Left lung (tissue), 10 donors: ENCODE results near the gene TSC22D1. TPM values are rescaled to one million over a fixed set of nuclear protein-coding genes. Genes with fewer than 3 reads are reported as not detected.

Source experiments
- ATAC-seq: fragments of 200-7000 bp; cut with Tn5 transposase; one replicate; pipeline ENCODE4 v1.9.1; 2020; ENCODE audit warnings: moderate library complexity
- DNase-seq, 4 donors: peaks; one replicate each; pipeline ENCODE4 v3.0.0-alpha.2; 2013 to 2020
- H3K27ac ChIP-seq, 2 donors: fragments of 200-600 bp; sonication (generic) in 1 of 2; one replicate each; pipeline versions ENCODE4 v1.5.0 to v1.8.0; 2020 to 2021
- H3K27me3 ChIP-seq, 2 donors: fragments of 200-600 bp; sonication (generic) in 1 of 2; one replicate each; pipeline versions ENCODE4 v1.5.0 to v1.8.0; 2020 to 2021
- H3K36me3 ChIP-seq, 2 donors: fragments of 200-600 bp; sonication (generic) in 1 of 2; one replicate each; pipeline versions ENCODE4 v1.5.0 to v1.8.0; 2020 to 2021
- H3K4me1 ChIP-seq, 2 donors: fragments of 200-600 bp; one replicate each; pipeline ENCODE4 v1.8.0; 2021
- H3K4me3 ChIP-seq, 2 donors: fragments of 200-600 bp; sonication (generic) in 1 of 2; one replicate each; pipeline versions ENCODE4 v1.5.0 to v1.8.0; 2020 to 2021; ENCODE audit warnings: mild to moderate bottlenecking in 1 of 2
- H3K9me3 ChIP-seq, 2 donors: fragments of 200-600 bp; sonication (generic) in 1 of 2; one replicate each; pipeline versions ENCODE4 v1.5.0 to v1.8.0; 2020 to 2021
- CTCF ChIP-seq, 2 donors: fragments of 200-600 bp; sonication (generic) in 1 of 2; IDR thresholded peaks; one replicate each; pipeline versions ENCODE4 v1.5.0 to v1.8.0; 2021; ENCODE audit warnings: antibody characterized with exemption in 2 of 2
- intact Hi-C, 2 donors: fragments of 100-400 bp; cut with DNase I; formaldehyde crosslinking; loops; one replicate each; pipeline versions ENCODE4 v1.11.2 to v1.14.2; 2022
- polyA plus RNA-seq, 6 donors: library from polyadenylated mRNA; unstranded; fragments of 120-200 nt; gene quantifications; one replicate each; pipeline ENCODE4 v1.2.1, GENCODE V29; 2013; ENCODE audit not compliant: insufficient read length in 6 of 6
- total RNA-seq, 2 donors: library from RNA; stranded (reverse); fragmentation: NEBNext Ultra II Directional; extraction: Animal tissue kit (Norgen Biotek cat#: 25700); gene quantifications; one replicate each; pipeline ENCODE4 v1.2.1, GENCODE V29; 2021
- donor health status: DM: no; HTN: yes; CAD: no.
- donor health status: DM: no; HTN: no; CAD: no.

The TSC22D1 gene
- total and polyA plus RNA-seq, 8 donors, result 95.4 to 192 (median 182) TPM

DNA sequence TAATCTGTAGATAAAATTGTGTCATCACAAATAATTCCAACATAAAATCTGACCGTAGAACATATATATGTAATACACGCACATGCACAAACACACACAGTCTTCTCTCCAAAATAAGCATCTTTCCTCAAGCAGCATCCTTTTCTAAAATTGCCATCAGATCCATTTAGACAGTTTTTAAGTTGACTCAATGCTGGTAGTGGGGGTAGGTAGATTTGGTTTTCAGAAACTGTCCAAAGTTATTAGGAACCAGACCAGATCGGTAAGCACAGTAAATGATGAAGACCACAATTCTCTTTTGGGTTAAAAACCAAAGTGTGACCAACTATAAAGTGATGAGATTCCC lies 137.9 kb downstream of the TSC22D1 start:
- Histone ChIP-seq H3K4me1 (peaks cover 7 to 37% of the 10 kb centered on the region in 2 donors), H3K27me3 (no peaks in the 10 kb centered on the region), H3K4me3 (no peak overlapping the region), H3K9me3 (no peaks in the 10 kb centered on the region), H3K36me3 (peaks cover 0 to 16% of the 10 kb centered on the region in 2 donors), H3K27ac (no peak overlapping the region)
- no peak for TF ChIP-seq CTCF (IDR thresholded peaks at IDR 0.05)
- ATAC-seq (no peak), DNase-seq (no peak)
- intact Hi-C loops, result no loop called here

- H3K36me3 ChIP-seq, result peaks cover 0 to 19% of the 10 kb centered on the region in 2 donors
- peak overlapping the region; percentile 49 to 75 for H3K4me3 ChIP-seq
- DNase-seq (peak in 2 of 4 donors; percentile 41 to 44), ATAC-seq (peak; percentile 14)
- H3K27me3 ChIP-seq, result no peaks in the 10 kb centered on the region
- intact Hi-C loops, result no loop called here
- H3K27ac ChIP-seq, result peak overlapping the region; percentile 90 to 97
- H3K9me3 ChIP-seq, result no peaks in the 10 kb centered on the region
- peaks cover 7 to 41% of the 10 kb centered on the region in 2 donors for H3K4me1 ChIP-seq
- TF ChIP-seq CTCF (IDR thresholded peaks at IDR 0.05), result peak; percentile 30 to 53
Observed at GRCh38 chr13:44437356-44438233, 138.5 kb downstream of the TSC22D1 start.

GRCh38 chr13:44436589-44437337 lies 139.4 kb downstream of the TSC22D1 start:
- Histone ChIP-seq H3K36me3 (peaks cover 0 to 19% of the 10 kb centered on the region in 2 donors), H3K4me1 (peaks cover 7 to 41% of the 10 kb centered on the region in 2 donors), H3K27me3 (no peaks in the 10 kb centered on the region), H3K27ac (peak overlapping the region; percentile 90 to 97), H3K9me3 (no peaks in the 10 kb centered on the region), H3K4me3 (peak overlapping the region; percentile 49 to 75)
- intact Hi-C loops, result no loop called here
- DNase-seq, result peak; percentile 93 to 97 (median 94)
- ATAC-seq, result peak; percentile 89
- no peak for TF ChIP-seq CTCF (IDR thresholded peaks at IDR 0.05)

GRCh38 chr13:44435919-44436510 lies 140.1 kb downstream of the TSC22D1 start:
- Histone ChIP-seq H3K4me1 (peaks cover 7 to 41% of the 10 kb centered on the region in 2 donors), H3K36me3 (peaks cover 0 to 19% of the 10 kb centered on the region in 2 donors), H3K9me3 (no peaks in the 10 kb centered on the region), H3K27ac (peak overlapping the region; percentile 90 to 97), H3K27me3 (no peaks in the 10 kb centered on the region), H3K4me3 (peak overlapping the region; percentile 49 to 75)
- no peak for TF ChIP-seq CTCF (IDR thresholded peaks at IDR 0.05)
- no peak for DNase-seq
- ATAC-seq, result no peak
- intact Hi-C loops, result no loop called here
